ENCODE results near the gene ST6GALNAC5.

GRCh38 chr1:76938304-76938703, 71.0 kb downstream of the ST6GALNAC5 start:
- TF ChIP-seq POLR2AphosphoS5 (IDR thresholded peaks at IDR 0.05; ENCODE audit: low read depth, low read length) (no peak), TAF1 (IDR thresholded peaks at IDR 0.05; ENCODE audit: borderline replicate concordance, insufficient read depth, low read length) (no peak), REST (IDR thresholded peaks at IDR 0.05; ENCODE audit: insufficient read depth in 1 of 2, low read depth in 2 of 2, low read length in 2 of 2) (no peak)
